HepG2 (cell line): ENCODE results near the gene NFKBIA. TPM values are rescaled to one million over a fixed set of nuclear protein-coding genes. Genes with fewer than 3 reads are reported as not detected.
A peak's percentile ranks its signal among the peaks of the same experiment; 100 is the strongest.

ENCODE experiments used
- CENPT ChIP-seq: sonication (generic); formaldehyde crosslinking; IDR thresholded peaks from 2 replicates; pipeline ENCODE4 v1.8.0; 2022; ENCODE audit warnings: low read depth, mild to moderate bottlenecking, moderate library complexity, missing genetic modification reagents
- DRAP1 ChIP-seq: IDR thresholded peaks from 2 replicates; pipeline ENCODE4 v1.6.1; 2016; ENCODE audit warnings: missing genetic modification reagents, missing compliant biosample characterization
- FOXP1 ChIP-seq, 2 experiments: fragments of 450-650 bp in 1 of 2; IDR thresholded peaks; 2 replicates each; pipeline ENCODE4 v1.6.1; 2017 to 2018; ENCODE audit warnings: antibody characterized with exemption in 1 of 2
- HCFC1 ChIP-seq: fragments of 150-350 bp; IDR thresholded peaks from 2 replicates; pipeline ENCODE4 v1.6.1; 2014; ENCODE audit warnings: low read depth, low read length
- HMG20A ChIP-seq: IDR thresholded peaks from 2 replicates; pipeline ENCODE4 v1.6.1; 2016; ENCODE audit warnings: borderline replicate concordance
- HNF4G ChIP-seq, 2 experiments: sonication (generic) in 1 of 2; formaldehyde crosslinking in 1 of 2; IDR thresholded peaks; 2 replicates each; pipeline versions ENCODE4 v1.4.0 to v1.6.1; 2011 to 2020; ENCODE audit warnings: borderline replicate concordance in 2 of 2, low read depth in 2 of 2, mild to moderate bottlenecking in 2 of 2, low read length in 1 of 2, missing genetic modification reagents in 1 of 2, moderate library complexity in 1 of 2
- NFKBIZ ChIP-seq: IDR thresholded peaks from 2 replicates; pipeline ENCODE4 v1.6.1; 2018; ENCODE audit warnings: missing genetic modification reagents, missing compliant biosample characterization
- PBX2 ChIP-seq: IDR thresholded peaks from 2 replicates; pipeline ENCODE4 v1.6.1; 2016; ENCODE audit warnings: control low read depth
- POLR2AphosphoS2 ChIP-seq: IDR thresholded peaks from 2 replicates; pipeline ENCODE4 v1.6.1; 2011; ENCODE audit warnings: low read depth, low read length, improper control_type of control experiment
- SIX4 ChIP-seq: sonication (generic); formaldehyde crosslinking; IDR thresholded peaks from 2 replicates; pipeline ENCODE4 v1.4.0; 2020; ENCODE audit warnings: missing genetic modification reagents
- SKIL ChIP-seq: sonication (generic); formaldehyde crosslinking; IDR thresholded peaks from 2 replicates; pipeline ENCODE4 v1.8.0; 2022; ENCODE audit warnings: missing genetic modification reagents, mild to moderate bottlenecking, moderate library complexity, borderline replicate concordance
- SRSF4 ChIP-seq: fragments of 200-400 bp; formaldehyde crosslinking; IDR thresholded peaks from one replicate; pipeline ENCODE4 v1.6.1; 2018; ENCODE audit warnings: mild to moderate bottlenecking, low read depth, low read length, moderate library complexity; ENCODE audit not compliant: poor library complexity, severe bottlenecking
- THAP8 ChIP-seq: sonication (generic); formaldehyde crosslinking; IDR thresholded peaks from 2 replicates; pipeline ENCODE4 v1.5.1; 2020; ENCODE audit warnings: missing genetic modification reagents, mild to moderate bottlenecking, borderline replicate concordance
- ZBTB26 ChIP-seq: IDR thresholded peaks from 2 replicates; pipeline ENCODE4 v1.6.1; 2016; ENCODE audit warnings: missing compliant biosample characterization, missing genetic modification reagents, borderline replicate concordance
- ZFP1 ChIP-seq: IDR thresholded peaks from 2 replicates; pipeline ENCODE4 v1.6.1; 2016
- ZFP36L1 ChIP-seq: sonication (generic); formaldehyde crosslinking; IDR thresholded peaks from 2 replicates; pipeline ENCODE4 v1.8.0; 2022; ENCODE audit warnings: mild to moderate bottlenecking, missing genetic modification reagents, moderate library complexity
- ZFP62 ChIP-seq: sonication (generic); formaldehyde crosslinking; IDR thresholded peaks from 2 replicates; pipeline ENCODE4 v1.4.0; 2020; ENCODE audit warnings: missing genetic modification reagents
- ZMAT5 ChIP-seq: sonication (generic); formaldehyde crosslinking; IDR thresholded peaks from 2 replicates; pipeline ENCODE4 v1.5.0; 2020; ENCODE audit warnings: mild to moderate bottlenecking, low read depth, missing genetic modification reagents, borderline replicate concordance
- ZNF331 ChIP-seq: sonication (generic); formaldehyde crosslinking; IDR thresholded peaks from 2 replicates; pipeline ENCODE4 v1.4.0; 2020; ENCODE audit warnings: missing genetic modification reagents
- ZNF335 ChIP-seq: sonication (generic); formaldehyde crosslinking; IDR thresholded peaks from 2 replicates; pipeline ENCODE4 v1.4.0; 2020; ENCODE audit warnings: missing genetic modification reagents
- ZNF496 ChIP-seq: sonication (generic); formaldehyde crosslinking; IDR thresholded peaks from 2 replicates; pipeline ENCODE4 v1.8.1; 2023; ENCODE audit warnings: mild to moderate bottlenecking, moderate library complexity, missing genetic modification reagents; ENCODE audit not compliant: insufficient replicate concordance
- ZNF546 ChIP-seq: sonication (generic); formaldehyde crosslinking; conservative IDR thresholded peaks from 2 replicates; pipeline ENCODE4 v1.8.1; 2023; ENCODE audit warnings: mild to moderate bottlenecking, missing genetic modification reagents
- ZNF674 ChIP-seq: sonication (generic); formaldehyde crosslinking; IDR thresholded peaks from 2 replicates; pipeline ENCODE4 v1.5.0; 2020; ENCODE audit warnings: low read depth, mild to moderate bottlenecking, missing genetic modification reagents
- ZNF704 ChIP-seq: sonication (generic); formaldehyde crosslinking; IDR thresholded peaks from 2 replicates; pipeline ENCODE4 v1.8.1; 2023; ENCODE audit warnings: mild to moderate bottlenecking, inconsistent platforms, moderate library complexity, missing genetic modification reagents, borderline replicate concordance
- polyA plus RNA-seq, 8 experiments: library from polyadenylated mRNA; depleted of rRNA in 3 of 8; stranded (reverse) in 7 of 8; unstranded in 1 of 8; fragments of >200 nt; fragmentation: Illumina TruSeq in 4 of 8; extraction: Trizol in 4 of 8; gene quantifications; 2 replicates each; pipeline versions ENCODE4 v1.2.1 to v1.2.3, GENCODE V29; 2011 to 2016; ENCODE audit warnings: low read depth in 4 of 8, missing spikeins in 1 of 8, mixed read lengths in 1 of 8; ENCODE audit not compliant: insufficient read depth in 1 of 8
- total RNA-seq, 5 experiments: library from RNA; depleted of rRNA; stranded (reverse); fragments of >200 nt; fragmentation: Illumina TruSeq; extraction: Trizol; gene quantifications; 2 replicates each; pipeline ENCODE4 v1.2.3, GENCODE V29; 2016; ENCODE audit warnings: low read depth in 1 of 5

The NFKBIA gene
- total and polyA plus RNA-seq, 2 of the 13 experiments (the other 11 are each of a cell fraction or from before 2014, with no cell fraction given), result 197 to 319 TPM

- TF ChIP-seq ZBTB26 (CRISPR knock-in tag) (no peak), ZNF674 (CRISPR knock-in tag) (no peak), ZNF335 (CRISPR knock-in tag) (no peak), ZNF496 (CRISPR knock-in tag) (no peak), PBX2 (CRISPR knock-in tag) (no peak), HNF4G (IDR thresholded peaks at IDR 0.05; ENCODE audit: borderline replicate concordance, low read depth, low read length) (no peak), HNF4G (CRISPR knock-in tag; IDR thresholded peaks at IDR 0.05; ENCODE audit: borderline replicate concordance, low read depth) (no peak), ZNF331 (CRISPR knock-in tag) (no peak), SKIL (no peak), SIX4 (CRISPR knock-in tag) (no peak), CENPT (CRISPR knock-in tag) (no peak), FOXP1 (IDR thresholded peaks at IDR 0.05) (no peak), FOXP1 (CRISPR knock-in tag; IDR thresholded peaks at IDR 0.05) (no peak), ZNF546 (CRISPR knock-in tag) (no peak), ZFP36L1 (CRISPR knock-in tag) (no peak), HMG20A (CRISPR knock-in tag) (no peak), DRAP1 (CRISPR knock-in tag) (no peak), SRSF4 (no peak), POLR2AphosphoS2 (no peak), ZFP62 (CRISPR knock-in tag) (no peak), ZNF704 (CRISPR knock-in tag) (0 out of 2 replicates have a peak, but pooled peaks have one; percentile 13), THAP8 (no peak), HCFC1 (no peak), ZMAT5 (CRISPR knock-in tag) (no peak), NFKBIZ (no peak), ZFP1 (CRISPR knock-in tag) (no peak)
Measured at GRCh38 chr14:35366521-35366976, 38.0 kb downstream of the NFKBIA start (continued).
